22Rv1 (cell line): ENCODE data around the gene ATP5IF1.
A peak's percentile ranks its signal among the peaks of the same experiment; 100 is the strongest.

Experiments
- H3K27ac ChIP-seq: fragments of 450-650 bp; 2 replicates; pipeline ENCODE4 v1.5.1; 2017
- ZFX ChIP-seq: fragments of 450-650 bp; IDR thresholded peaks from 2 replicates; pipeline ENCODE4 v1.6.1; 2017; ENCODE audit warnings: antibody characterized with exemption, borderline replicate concordance
- TF ChIP-seq, protein P1 (sequence below): fragments of 450-650 bp; IDR thresholded peaks from 2 replicates; pipeline ENCODE4 v1.5.1; 2017; ENCODE audit warnings: mild to moderate bottlenecking

The ATP5IF1 gene

DNA sequence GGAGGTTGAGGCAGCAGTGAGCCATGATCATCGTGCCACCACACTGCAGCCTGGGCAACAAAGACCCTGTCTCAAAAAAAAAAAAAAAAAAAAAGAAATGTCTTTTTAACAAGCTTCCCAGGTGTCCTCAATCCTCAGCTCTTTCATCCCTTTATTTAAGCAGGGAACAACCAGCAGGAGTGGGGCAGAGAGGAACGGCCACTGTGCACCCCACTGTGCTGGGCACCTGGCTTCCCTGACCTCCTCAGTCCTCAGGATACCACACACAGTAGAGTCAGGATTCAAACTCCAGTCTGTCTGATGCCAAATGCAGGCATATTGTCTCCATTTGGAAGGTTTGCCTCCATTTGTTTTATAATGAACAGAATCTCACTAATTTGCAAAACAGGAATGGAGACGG is 39.6 kb upstream of the ATP5IF1 start:
- TF ChIP-seq ZFX: no peak
- TF ChIP-seq, protein P1, sequence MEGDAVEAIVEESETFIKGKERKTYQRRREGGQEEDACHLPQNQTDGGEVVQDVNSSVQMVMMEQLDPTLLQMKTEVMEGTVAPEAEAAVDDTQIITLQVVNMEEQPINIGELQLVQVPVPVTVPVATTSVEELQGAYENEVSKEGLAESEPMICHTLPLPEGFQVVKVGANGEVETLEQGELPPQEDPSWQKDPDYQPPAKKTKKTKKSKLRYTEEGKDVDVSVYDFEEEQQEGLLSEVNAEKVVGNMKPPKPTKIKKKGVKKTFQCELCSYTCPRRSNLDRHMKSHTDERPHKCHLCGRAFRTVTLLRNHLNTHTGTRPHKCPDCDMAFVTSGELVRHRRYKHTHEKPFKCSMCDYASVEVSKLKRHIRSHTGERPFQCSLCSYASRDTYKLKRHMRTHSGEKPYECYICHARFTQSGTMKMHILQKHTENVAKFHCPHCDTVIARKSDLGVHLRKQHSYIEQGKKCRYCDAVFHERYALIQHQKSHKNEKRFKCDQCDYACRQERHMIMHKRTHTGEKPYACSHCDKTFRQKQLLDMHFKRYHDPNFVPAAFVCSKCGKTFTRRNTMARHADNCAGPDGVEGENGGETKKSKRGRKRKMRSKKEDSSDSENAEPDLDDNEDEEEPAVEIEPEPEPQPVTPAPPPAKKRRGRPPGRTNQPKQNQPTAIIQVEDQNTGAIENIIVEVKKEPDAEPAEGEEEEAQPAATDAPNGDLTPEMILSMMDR: no peak
- H3K27ac ChIP-seq: no peak overlapping the region

DNA sequence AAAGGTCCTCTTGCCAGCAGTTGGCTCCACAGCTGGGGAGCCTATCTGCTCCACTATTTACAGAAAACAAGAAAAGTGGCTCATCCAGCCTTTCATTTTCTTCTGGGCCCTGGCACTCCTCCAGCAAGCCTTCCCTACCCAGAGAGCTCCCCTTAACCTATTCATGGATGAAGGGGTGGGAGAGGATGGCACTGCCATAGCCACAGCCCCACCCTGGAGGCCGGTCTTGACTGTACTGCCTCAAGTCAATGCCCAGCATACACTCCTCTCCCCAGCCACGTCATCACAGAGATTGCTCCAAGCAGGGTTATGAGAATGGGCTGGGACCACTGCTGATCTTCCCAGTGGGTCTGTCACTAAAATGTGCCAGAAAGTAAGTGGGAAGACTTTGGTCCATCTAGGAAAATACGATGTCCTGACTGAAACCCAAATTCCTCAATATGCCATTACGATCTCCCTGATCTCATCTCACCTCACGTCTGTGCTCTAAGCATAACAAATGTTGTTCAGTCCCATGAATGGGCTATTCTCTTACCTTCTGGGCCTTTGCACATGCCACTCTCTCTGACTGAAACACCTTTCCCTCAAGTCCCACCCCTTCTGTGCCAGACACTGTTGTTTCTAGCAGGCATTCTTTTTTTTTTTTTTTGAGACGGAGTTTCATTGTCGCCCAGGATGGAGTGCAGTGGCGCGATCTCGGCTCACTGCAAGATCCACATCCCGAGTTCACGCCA is 38.1 kb upstream of the ATP5IF1 start:
- TF ChIP-seq, protein P1: no peak
- TF ChIP-seq ZFX: no peak
- no peak overlapping the region for H3K27ac ChIP-seq

DNA sequence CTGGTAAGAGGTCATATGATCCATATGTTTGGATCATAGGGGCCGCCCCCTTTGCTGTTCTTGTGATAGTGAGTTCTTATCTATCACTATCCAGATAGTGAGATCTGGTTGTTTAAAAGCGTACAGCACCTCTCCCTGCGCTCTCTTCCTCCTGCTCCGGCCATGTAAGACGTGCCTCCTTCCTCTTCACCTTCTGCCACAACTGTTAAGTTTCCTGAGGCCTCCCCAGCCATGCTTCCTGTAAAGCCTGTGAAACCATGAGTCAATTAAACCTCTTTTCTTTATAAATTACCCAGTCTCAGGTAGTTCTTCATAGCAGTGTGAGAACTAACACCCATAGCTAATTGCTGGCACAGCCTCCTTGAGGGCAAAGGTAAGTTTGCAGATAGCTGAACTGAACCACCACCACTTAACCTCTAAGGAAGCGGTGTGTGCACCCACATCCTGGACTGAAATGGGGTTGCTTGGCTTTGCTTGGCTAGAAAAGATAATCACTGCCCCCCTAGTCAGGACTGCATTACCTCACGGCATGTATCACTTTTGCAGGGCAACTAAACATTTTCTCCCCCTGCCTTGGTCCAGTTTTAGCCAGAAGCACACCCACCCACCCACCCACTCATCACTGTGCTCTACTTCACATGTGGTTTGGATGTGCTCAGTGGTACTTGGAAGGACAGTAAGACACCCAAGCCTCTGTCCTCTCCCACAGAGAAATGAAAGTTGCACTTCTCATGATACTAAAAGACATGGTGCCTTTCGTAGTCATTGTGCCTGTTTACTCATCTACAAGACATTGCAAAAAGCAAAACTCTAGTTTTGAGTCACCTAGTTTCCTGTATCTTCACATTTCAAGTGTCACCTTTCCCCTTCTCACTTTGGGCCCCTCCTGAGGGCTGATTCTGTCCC is 36.3 kb upstream of the ATP5IF1 start:
- TF ChIP-seq ZFX: no peak
- TF ChIP-seq, protein P1: no peak

DNA sequence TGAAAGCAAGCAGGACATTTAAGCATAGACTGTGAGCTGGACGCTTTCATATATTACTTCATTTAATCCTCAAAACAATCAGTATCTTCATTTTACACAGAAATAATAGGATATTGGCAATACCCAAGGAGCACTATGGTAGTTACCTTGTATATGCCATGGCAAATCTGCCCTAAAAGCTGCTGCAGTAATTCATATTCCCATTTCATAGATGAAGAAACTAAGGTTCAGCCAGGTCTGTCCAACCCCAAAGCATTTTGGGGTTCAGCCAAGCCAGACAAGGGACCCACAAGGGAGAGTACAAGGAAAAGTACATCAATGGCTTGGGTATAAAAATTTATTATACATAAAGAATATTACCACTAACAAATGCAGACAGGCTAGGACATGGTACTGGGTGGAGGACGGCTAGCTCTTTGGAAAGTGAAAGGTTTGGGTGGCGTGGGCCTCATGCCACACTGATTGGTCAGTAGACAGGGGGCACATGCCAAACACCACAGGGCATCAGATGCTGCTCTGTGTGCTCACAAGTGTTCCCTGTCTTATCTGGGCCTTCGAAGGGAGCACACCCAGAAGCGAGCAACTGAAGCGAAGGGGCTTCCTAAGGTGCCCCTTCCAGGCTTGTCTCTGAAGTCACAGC is 35.6 kb upstream of the ATP5IF1 start:
- no peak overlapping the region for H3K27ac ChIP-seq
- TF ChIP-seq, protein P1: no peak
- TF ChIP-seq ZFX: no peak

More for the DNA sequence above, 36.3 kb upstream of the ATP5IF1 start:
- no peak overlapping the region for H3K27ac ChIP-seq

DNA sequence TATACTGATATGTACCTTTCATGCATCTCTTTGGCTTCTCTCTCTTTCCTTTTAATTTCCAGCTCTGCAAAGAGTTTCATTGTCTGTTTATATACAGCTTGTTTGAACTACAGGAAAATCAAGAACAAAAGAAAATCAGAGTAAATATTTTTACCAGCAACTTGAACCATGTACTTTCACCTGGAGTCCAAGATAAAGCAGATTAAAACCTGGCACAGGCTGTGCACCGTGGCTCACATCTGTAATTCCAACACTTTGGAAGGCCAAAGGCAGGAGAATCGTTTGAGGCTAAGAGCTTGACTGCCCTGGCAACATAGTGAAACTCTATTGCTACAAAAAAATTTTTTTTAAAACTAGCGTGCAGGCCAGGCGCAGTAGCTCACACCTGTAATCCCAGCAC is 30.7 kb upstream of the ATP5IF1 start:
- TF ChIP-seq, protein P1: no peak
- no peak for TF ChIP-seq ZFX
- H3K27ac ChIP-seq: no peak overlapping the region

DNA sequence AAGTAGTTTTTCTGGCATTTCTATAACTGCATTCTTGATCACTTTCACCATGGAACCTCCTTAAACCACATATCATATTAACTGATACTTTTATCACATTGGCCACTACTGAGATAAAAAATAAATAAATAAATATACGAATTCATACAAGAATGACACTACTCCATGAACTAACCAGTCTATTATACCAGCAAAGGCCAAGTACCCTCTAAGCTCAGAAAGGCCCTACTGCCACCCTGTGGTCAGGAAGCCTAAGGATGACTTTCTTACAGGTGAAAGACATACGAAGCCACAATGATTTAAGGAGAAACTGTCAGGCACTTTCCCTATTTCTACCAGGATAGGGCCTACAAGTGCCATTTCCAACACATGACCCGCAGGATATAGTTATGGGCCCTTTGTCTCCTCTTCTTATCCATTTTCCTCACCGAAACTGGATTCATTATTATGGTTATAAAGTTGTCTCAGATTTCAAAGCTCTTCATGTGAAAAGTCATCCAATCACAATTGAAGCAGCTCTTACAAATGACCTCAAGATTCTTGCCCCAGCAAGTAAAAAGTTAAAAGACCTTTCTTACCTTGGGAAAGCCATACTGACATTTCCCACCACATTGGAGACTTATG is 27.0 kb upstream of the ATP5IF1 start:
- TF ChIP-seq, protein P1: peak; percentile 82
- no peak for TF ChIP-seq ZFX
- H3K27ac ChIP-seq: no peak overlapping the region
